ENCODE results near the gene DDB1. TPM values are rescaled to one million over a fixed set of nuclear protein-coding genes. Genes with fewer than 3 reads are reported as not detected.
A peak's percentile ranks its signal among the peaks of the same experiment; 100 is the strongest.

Gene DDB1
- total RNA-seq, 1 donor from 2014 or later = 228 TPM

DNA sequence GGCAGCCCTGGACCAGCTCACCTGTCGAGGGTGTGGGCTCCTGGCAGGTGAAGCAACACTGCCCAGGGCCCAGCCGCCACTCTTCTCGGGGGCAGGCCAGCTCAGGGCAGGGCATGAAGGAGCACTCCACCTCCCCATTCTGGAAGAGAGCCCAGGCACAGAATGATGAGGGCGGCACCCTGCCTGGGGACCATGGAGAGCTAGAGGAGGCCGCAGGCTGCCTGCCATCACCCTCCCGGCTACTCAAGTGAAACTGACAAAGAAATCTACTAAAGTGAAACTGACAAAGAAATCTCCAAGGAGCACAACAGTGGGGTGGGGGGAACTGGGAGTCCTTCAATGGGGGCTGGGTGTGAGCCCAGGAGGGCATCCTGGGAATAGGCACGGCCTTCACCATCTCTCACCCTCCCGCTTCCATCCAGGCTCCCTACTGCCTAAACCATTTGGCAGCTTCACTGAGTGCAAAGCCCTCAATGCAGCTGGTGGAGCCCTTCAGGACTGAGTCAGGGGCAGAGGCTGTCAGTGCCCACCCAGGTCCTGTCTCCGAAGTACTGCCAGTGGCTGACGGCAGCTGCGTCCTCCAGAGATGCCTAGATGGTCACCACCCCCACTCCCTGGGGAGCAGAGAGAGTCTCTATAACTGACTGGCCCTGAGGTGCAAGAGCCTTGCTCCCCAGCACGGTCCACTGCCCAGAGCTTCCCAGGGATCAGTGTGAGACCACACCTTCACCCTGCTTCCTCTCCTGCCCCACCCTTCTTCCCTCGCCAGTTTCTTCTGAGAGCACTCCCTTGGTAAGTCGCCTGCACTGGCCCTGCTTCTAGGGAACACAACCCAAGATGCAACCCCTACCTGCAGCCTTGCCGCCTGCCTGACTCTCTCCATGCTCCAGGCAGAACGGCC lies 59.5 kb downstream of the DDB1 start:
- DNase-seq (ENCODE audit: low read depth) = no peak
- TF ChIP-seq, protein P1, sequence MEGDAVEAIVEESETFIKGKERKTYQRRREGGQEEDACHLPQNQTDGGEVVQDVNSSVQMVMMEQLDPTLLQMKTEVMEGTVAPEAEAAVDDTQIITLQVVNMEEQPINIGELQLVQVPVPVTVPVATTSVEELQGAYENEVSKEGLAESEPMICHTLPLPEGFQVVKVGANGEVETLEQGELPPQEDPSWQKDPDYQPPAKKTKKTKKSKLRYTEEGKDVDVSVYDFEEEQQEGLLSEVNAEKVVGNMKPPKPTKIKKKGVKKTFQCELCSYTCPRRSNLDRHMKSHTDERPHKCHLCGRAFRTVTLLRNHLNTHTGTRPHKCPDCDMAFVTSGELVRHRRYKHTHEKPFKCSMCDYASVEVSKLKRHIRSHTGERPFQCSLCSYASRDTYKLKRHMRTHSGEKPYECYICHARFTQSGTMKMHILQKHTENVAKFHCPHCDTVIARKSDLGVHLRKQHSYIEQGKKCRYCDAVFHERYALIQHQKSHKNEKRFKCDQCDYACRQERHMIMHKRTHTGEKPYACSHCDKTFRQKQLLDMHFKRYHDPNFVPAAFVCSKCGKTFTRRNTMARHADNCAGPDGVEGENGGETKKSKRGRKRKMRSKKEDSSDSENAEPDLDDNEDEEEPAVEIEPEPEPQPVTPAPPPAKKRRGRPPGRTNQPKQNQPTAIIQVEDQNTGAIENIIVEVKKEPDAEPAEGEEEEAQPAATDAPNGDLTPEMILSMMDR (IDR thresholded peaks at IDR 0.05; ENCODE audit: insufficient read depth, low read length, severe bottlenecking) = no peak
- H3K4me3 ChIP-seq (ENCODE audit: low read depth, low read length) = no peak overlapping the region
- no peaks in the 10 kb centered on the region for H3K36me3 ChIP-seq (ENCODE audit: control insufficient read depth, insufficient read depth, low read length)
- no peaks in the 10 kb centered on the region for H3K27me3 ChIP-seq (ENCODE audit: control insufficient read depth, insufficient read depth, low read length)
- no peak for FAIRE-seq

DNA sequence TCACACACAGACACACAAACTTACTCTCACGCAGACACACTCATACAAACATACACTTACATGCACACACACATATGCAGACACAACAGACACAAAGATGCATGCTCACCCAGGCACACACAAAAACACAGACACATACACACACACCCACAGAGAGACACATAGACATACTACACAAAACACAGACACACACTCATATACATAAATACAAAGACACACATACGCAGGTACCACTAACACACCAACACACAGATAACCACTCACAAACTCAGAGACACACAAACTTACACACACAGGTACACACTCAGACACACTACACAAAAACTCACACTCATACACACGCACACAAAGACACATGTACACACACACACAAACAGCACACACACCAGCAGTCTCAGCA lies 60.2 kb downstream of the DDB1 start:
- TF ChIP-seq, protein P1 (IDR thresholded peaks at IDR 0.05; ENCODE audit: insufficient read depth, low read length, severe bottlenecking) = no peak
- FAIRE-seq (no peak), DNase-seq (ENCODE audit: low read depth) (no peak)
- Histone ChIP-seq H3K36me3 (ENCODE audit: control insufficient read depth, insufficient read depth, low read length) (no peaks in the 10 kb centered on the region), H3K27me3 (ENCODE audit: control insufficient read depth, insufficient read depth, low read length) (no peaks in the 10 kb centered on the region), H3K4me3 (ENCODE audit: low read depth, low read length) (no peak overlapping the region)

DNA sequence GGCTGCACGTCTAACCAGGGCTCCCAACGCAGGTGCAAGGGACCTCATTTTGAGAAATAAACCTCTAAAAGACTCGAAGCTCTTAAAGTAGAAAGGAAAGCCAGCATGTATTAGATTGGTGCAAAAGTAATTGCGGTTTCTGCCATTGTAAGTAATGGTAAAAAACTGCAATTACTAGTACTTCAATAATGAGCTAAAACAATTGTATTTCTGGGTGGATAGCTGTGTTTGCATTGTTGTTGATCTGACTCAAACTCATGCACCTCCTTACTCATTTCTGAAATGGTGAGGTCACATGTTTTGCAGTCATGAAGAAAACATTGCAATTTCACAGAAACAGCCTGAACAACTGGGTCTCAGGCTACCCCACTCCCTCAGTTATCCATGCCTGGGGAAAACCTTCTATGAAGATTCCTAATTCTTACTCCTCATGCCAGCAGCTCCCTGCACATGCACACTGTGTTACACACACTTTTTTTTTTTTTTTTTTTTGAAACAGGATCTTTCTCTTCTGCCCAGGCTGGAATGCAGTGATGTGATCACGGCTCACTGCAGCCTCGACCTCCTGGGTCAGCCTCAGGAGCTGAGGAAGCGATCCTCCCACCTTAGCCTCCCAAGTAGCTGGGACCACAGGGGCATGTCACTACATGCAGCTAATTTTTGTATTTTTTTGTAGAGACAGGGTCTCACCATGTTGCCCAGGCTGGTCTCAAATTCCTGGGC lies 62.4 kb downstream of the DDB1 start:
- Histone ChIP-seq H3K27me3 (ENCODE audit: control insufficient read depth, insufficient read depth, low read length) (no peaks in the 10 kb centered on the region), H3K36me3 (ENCODE audit: control insufficient read depth, insufficient read depth, low read length) (no peaks in the 10 kb centered on the region), H3K4me3 (ENCODE audit: low read depth, low read length) (no peak overlapping the region)
- FAIRE-seq (no peak), DNase-seq (ENCODE audit: low read depth) (peak; percentile 64)
- TF ChIP-seq, protein P1 (IDR thresholded peaks at IDR 0.05; ENCODE audit: insufficient read depth, low read length, severe bottlenecking) = no peak

DNA sequence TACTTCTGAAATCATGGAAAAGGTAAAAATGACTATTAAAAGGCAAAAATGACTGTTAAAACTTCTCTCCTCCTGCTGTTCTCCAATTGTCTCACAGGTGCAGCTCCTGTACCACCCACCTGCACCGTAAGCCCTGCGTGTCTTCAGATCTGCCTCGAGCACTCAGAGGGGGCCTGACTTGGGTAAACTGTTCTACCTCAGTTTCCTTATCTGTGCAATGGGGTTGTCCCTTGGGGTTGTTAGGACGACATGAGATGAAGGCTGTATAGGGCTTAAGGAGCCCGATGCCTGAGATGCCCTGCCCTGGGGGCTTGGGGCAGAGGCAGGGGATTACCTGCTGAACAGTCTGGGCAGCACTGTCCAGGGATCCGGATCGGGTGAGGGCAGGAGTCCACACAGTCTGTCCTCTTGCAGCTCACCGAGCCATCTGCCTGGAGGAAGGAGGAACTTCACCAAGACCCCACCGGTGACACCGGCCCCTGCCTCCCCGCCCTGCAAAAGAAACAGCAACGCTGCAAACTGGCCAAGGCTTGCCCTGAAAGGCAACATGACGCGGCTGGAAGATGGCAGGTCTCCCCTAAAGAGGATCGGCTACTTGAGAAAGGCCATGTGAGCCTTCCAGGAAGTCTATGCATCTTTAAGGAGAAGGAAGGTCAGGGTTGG lies 64.2 kb downstream of the DDB1 start:
- Histone ChIP-seq H3K27me3 (ENCODE audit: control insufficient read depth, insufficient read depth, low read length) (no peaks in the 10 kb centered on the region), H3K4me3 (ENCODE audit: low read depth, low read length) (no peak overlapping the region), H3K36me3 (ENCODE audit: control insufficient read depth, insufficient read depth, low read length) (no peaks in the 10 kb centered on the region)
- FAIRE-seq (no peak), DNase-seq (ENCODE audit: low read depth) (no peak)
- TF ChIP-seq, protein P1 (IDR thresholded peaks at IDR 0.05; ENCODE audit: insufficient read depth, low read length, severe bottlenecking) = no peak

DNA sequence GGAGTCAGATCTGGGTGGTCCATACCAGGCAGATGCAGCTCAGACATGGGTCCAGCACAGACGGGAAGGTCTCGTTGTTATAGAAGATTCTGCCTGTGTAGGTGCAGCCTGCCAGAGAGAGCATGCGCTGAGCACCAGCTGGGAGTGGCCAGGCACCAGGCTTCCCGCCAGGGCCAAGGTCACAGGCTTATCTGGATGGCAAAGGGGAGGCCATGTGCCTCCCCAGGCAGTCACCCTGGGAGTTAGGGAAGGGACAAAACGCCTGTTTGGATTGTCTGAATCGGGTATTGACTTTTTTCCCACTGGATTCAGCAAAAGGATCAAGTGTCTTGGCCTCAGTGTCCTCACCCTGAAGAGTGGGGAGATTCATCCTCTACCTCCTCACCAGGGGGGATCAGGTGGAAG lies 65.5 kb downstream of the DDB1 start:
- no peak overlapping the region for H3K4me3 ChIP-seq (ENCODE audit: low read depth, low read length)
- H3K27me3 ChIP-seq (ENCODE audit: control insufficient read depth, insufficient read depth, low read length) = no peaks in the 10 kb centered on the region
- TF ChIP-seq, protein P1 (IDR thresholded peaks at IDR 0.05; ENCODE audit: insufficient read depth, low read length, severe bottlenecking) = no peak
- DNase-seq (ENCODE audit: low read depth) (no peak), FAIRE-seq (no peak)
- H3K36me3 ChIP-seq (ENCODE audit: control insufficient read depth, insufficient read depth, low read length) = no peaks in the 10 kb centered on the region
